GM12872 (cell line): ENCODE measurements around the gene DUSP9.

Experiments
- TF ChIP-seq, protein P1 (sequence below): IDR thresholded peaks from 3 replicates; pipeline ENCODE4 v1.5.1; 2011; ENCODE audit warnings: low read depth, mild to moderate bottlenecking, low read length, moderate library complexity; ENCODE audit not compliant: insufficient read depth

DUSP9 gene

DNA sequence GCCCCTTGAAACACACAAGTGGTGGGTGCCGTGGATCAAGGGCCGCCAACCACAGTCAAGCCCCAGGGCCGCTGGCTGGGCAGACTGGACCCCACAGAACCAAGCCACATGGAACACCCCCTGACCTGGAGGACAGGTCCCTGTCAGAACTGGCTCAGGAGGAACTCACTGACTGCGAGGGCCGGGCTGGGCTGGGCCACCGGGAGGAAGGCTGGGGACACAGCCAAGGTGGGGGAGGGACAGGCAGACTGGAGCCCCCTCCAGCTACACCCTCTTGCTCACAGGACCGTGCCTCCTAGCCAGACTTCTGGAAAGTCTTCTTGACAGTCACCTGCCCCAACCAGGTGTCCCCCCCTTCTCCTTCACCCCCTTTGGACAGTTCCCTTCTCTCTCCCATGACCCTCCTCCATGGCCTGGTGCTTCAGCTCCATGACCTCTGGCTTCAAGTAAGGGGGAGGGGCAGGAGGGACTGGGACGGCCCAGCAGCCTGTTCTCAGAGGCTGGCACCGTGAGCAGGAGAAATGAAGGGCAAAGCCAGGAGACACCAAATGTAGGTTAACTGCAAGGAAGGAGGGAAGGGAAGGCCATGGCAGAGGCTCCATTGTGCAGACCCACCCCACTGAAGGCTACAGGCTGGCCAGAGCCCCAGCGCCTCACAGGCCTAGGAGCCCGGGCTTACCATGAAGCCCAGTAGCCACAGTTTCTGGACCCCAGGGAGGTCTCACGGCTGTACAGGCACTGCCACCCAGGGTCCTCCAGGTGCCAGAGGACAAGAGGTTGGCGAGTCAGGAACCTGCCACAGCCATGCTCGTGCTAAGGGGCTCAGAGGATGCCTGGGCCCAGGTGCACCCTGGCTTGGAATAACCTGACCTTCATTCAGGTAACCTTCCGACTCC, 22.6 kb upstream of the DUSP9 start:
- TF ChIP-seq, protein P1, sequence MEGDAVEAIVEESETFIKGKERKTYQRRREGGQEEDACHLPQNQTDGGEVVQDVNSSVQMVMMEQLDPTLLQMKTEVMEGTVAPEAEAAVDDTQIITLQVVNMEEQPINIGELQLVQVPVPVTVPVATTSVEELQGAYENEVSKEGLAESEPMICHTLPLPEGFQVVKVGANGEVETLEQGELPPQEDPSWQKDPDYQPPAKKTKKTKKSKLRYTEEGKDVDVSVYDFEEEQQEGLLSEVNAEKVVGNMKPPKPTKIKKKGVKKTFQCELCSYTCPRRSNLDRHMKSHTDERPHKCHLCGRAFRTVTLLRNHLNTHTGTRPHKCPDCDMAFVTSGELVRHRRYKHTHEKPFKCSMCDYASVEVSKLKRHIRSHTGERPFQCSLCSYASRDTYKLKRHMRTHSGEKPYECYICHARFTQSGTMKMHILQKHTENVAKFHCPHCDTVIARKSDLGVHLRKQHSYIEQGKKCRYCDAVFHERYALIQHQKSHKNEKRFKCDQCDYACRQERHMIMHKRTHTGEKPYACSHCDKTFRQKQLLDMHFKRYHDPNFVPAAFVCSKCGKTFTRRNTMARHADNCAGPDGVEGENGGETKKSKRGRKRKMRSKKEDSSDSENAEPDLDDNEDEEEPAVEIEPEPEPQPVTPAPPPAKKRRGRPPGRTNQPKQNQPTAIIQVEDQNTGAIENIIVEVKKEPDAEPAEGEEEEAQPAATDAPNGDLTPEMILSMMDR = no peak

DNA sequence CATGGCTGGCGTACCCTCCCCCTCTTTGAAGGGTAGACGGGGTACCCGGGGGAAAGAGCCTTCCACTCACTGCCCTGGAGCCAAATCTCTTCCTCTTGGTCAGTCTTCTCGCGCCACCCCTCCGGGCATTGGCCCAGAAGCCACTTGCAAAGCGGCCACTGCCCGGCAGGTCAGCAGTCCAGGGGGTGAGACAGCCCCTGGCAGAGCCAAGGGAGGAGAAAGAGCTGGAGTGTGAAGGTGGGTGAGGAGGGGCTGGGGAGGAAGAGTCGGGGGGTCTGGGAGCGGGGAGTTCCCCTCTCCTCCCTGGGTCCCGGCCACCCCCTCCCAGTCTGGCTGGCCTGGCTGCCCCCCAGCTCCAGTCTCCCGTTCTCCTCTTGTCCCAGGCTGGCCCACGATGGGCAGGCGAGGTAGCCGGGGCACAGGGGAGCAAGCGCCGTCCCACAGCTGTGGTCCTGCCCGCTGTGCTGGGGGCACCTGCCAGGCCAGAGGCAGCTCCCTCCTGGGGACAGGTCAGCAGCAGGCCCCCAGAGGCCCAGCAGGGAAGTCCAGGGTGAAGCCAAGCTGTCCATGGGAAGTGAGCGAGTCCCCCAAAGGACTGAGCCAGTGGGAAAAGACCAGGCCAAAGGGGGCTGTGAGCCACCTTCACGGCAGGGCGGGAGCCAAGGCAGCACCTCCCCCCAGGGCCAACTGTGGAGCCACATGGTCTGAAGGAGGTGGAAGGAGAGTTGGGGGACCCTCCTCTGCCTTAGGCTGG, 21.6 kb upstream of the DUSP9 start:
- TF ChIP-seq, protein P1 = no peak

DNA sequence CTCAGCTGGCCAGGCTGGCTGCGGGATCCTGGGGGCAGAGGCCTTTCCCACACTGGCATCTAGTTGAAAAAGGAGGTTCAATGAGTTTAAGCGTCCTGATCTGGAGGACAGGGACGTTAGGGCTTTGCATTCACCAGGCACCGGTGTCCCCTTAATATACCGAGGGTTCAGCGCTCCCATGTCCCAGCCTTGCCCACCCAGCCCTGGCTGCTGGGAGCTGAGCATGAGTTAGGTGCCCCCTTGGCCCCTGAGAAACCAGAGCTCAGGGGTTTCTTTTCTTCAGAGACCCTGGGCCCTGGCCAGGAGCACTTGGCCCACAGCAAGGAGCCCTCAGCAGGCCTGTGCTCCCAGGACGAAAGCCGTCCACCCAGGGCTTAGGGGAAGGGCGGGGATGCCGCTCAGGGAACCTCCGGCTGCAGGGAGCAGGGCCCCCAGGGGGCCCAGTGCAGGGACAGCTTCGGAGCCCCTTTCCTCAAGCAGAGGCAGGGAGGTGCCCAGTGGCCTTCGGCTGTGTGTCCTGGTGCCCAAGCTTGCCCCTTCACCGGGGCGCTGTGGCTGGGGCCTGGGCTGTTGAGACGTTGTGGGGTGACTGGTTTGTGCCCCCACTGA, 20.9 kb upstream of the DUSP9 start:
- TF ChIP-seq, protein P1 = no peak

DNA sequence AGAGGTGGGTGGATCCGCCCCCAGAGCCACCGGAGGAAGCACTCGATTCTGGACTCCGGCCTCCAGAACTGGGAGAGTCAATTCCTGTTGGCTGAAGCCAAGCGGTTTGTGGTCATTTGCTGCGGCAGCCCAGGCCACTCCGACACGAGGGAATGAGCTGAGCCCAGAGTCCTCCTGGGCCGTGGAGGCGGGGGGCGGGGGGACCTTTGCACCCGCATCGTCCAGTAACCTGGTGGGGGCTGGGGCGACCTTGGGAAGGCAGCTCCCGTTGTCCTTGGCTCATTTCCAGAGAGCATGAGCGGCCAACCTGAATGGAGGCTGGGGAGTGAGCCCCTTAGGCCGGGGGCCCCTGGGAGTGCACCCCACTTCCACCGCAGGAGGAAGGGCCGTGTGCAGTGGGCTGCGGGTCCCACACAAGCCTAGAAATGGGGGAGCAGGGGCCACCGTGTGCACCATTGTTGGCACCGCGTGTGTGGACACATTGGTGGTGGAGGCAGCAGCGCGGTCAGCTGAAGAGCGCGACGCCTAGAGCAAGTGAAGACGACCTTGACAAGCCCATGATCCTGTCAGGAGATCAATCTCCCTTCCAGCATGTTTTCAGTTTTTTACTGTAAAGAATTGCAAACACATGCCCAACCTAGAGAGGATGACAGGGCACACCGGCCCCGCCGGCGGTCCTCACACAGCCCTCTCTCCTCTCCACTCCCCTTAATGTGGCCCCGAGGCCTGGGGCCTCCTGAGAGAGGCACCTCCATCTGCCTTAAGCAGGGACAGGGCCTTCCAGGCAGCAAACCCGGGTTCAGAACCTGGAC, 19.9 kb upstream of the DUSP9 start:
- TF ChIP-seq, protein P1 = no peak

DNA sequence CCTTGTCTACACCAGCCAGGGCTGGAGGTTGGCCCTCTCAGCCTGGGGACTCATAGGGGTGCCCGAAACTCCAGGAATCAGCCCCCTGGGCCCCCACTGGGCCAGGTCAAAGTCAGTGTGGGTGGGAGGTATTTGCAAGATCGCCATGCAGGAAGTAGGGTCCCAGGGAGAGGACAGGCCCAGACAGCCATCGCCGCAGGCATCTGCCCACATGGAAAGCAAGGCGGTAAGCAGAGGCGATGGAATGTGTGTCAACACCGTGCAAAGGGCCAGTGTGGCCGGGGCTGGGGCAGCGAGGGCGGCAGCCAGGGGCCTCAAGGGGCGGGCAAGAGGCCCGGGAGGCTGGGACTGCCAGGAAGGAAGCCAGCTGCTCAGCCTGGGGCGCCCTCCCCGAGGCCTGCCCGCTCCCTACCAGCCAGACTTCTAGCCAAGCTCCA, 19.3 kb upstream of the DUSP9 start:
- TF ChIP-seq, protein P1 = no peak

DNA sequence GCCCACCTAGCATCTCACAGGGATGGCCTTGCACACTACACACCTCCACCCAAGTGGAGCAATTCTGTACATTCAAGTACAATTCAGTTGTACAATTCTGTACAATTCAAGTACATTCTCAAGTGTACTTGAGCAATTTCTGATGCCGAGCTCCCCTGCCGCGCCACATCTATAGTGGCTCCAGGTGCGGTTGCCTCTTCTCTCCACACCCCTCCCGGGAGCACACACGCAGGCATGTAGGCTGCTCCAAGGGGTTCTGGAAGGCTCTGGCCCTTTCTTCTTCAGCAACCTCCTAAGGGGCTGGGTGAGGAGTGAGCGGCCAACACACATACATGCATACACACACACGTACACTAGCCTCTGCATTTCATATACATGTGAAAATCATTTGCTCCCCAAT, 18.9 kb upstream of the DUSP9 start:
- TF ChIP-seq, protein P1 = no peak
